IMR-90 (cell line): ENCODE data around the gene PDF. TPM values are rescaled to one million over a fixed set of nuclear protein-coding genes. Genes with fewer than 3 reads are reported as not detected.

ENCODE experiments used
- ATAC-seq: fragments of 200-7000 bp; cut with Tn5 transposase; 2 replicates; pipeline ENCODE4 v1.9.1; 2020; ENCODE audit warnings: low read depth, mild to moderate bottlenecking, moderate library complexity
- BruUV-seq: library from RNA; stranded (reverse); fragments of 400-500 nt; replicated peaks from 2 replicates; lab custom pipeline; 2021; lab: Mats Ljungman, UMichigan
- CTCF ChIA-PET: fragments of 300-600 bp; formaldehyde crosslinking; extraction: SDS; loops from one replicate; lab custom pipeline; 2021; ENCODE audit warnings: antibody characterized with exemption; lab: Yijun Ruan, JAX
- POLR2A ChIA-PET: fragments of 300-600 bp; sonication (Branson Sonifier 250); formaldehyde crosslinking; loops from one replicate; lab custom pipeline; 2022; ENCODE audit warnings: antibody characterized with exemption; ENCODE audit not compliant: unreplicated experiment; lab: Charles Lee
- DNase-seq: peaks from one replicate; pipeline ENCODE4 v3.0.0; 2013
- H2AFZ ChIP-seq: replicated peaks from 2 replicates; pipeline ENCODE3; 2013; ENCODE audit warnings: low read length, mild to moderate bottlenecking; ENCODE audit not compliant: poor library complexity
- H2AK5ac ChIP-seq: 2 replicates; pipeline ENCODE4 v1.6.1; 2013; ENCODE audit warnings: low read depth, low read length, inconsistent platforms
- H2AK9ac ChIP-seq: replicated peaks from 2 replicates; pipeline ENCODE3; 2013; ENCODE audit warnings: mild to moderate bottlenecking, low read depth, low read length, moderate library complexity; ENCODE audit not compliant: poor library complexity
- H2BK120ac ChIP-seq: 2 replicates; pipeline ENCODE4 v1.6.1; 2013; ENCODE audit warnings: low read depth, low read length, inconsistent platforms
- H2BK15ac ChIP-seq: 3 replicates; pipeline ENCODE4 v1.6.1; 2013; ENCODE audit warnings: low read depth, low read length, inconsistent platforms
- H2BK20ac ChIP-seq: 2 replicates; pipeline ENCODE4 v1.6.1; 2013; ENCODE audit warnings: low read depth, mild to moderate bottlenecking, inconsistent platforms, low read length, moderate library complexity
- H2BK5ac ChIP-seq: 2 replicates; pipeline ENCODE4 v1.6.1; 2013; ENCODE audit warnings: mild to moderate bottlenecking, low read depth, low read length, inconsistent platforms; ENCODE audit not compliant: poor library complexity, severe bottlenecking
- H3K14ac ChIP-seq: replicated peaks from 2 replicates; pipeline ENCODE4 v1.6.1; 2013; ENCODE audit warnings: low read depth, low read length, inconsistent platforms
- H3K18ac ChIP-seq: 2 replicates; pipeline ENCODE4 v1.6.1; 2013; ENCODE audit warnings: low read depth, low read length, control low read depth
- H3K23ac ChIP-seq: 2 replicates; pipeline ENCODE4 v1.6.1; 2013; ENCODE audit warnings: low read depth, low read length, inconsistent platforms
- H3K27ac ChIP-seq: 2 replicates; pipeline ENCODE4 v1.5.1; 2013; ENCODE audit warnings: mild to moderate bottlenecking, control low read depth, low read length; ENCODE audit not compliant: insufficient read depth
- H3K27me3 ChIP-seq: 2 replicates; pipeline ENCODE4 v1.6.1; 2013; ENCODE audit warnings: low read length; ENCODE audit not compliant: control insufficient read depth, insufficient read depth
- H3K36me3 ChIP-seq: 2 replicates; pipeline ENCODE4 v1.6.1; 2013; ENCODE audit warnings: low read length, mixed read lengths; ENCODE audit not compliant: control insufficient read depth, insufficient read depth
- H3K4ac ChIP-seq: 2 replicates; pipeline ENCODE4 v1.6.1; 2013; ENCODE audit warnings: low read depth, low read length, inconsistent platforms
- H3K4me1 ChIP-seq: 2 replicates; pipeline ENCODE4 v1.6.1; 2013; ENCODE audit warnings: low read length, mixed read lengths; ENCODE audit not compliant: control insufficient read depth, insufficient read depth
- H3K4me2 ChIP-seq: 2 replicates; pipeline ENCODE4 v1.6.1; 2013; ENCODE audit warnings: low read depth, mild to moderate bottlenecking, control low read depth, low read length, moderate library complexity
- H3K4me3 ChIP-seq: 2 replicates; pipeline ENCODE4 v1.5.1; 2013; ENCODE audit warnings: low read depth, mild to moderate bottlenecking, control low read depth, low read length, moderate library complexity; ENCODE audit not compliant: insufficient read depth
- H3K56ac ChIP-seq: 2 replicates; pipeline ENCODE4 v1.6.1; 2013; ENCODE audit warnings: low read length, inconsistent platforms; ENCODE audit not compliant: insufficient read depth; ENCODE audit errors: extremely low read depth
- H3K79me1 ChIP-seq, 2 experiments: 2 replicates each; pipeline ENCODE4 v1.6.1; 2013; ENCODE audit warnings: low read length in 2 of 2, inconsistent platforms in 1 of 2, low read depth in 1 of 2
- H3K9ac ChIP-seq: 2 replicates; pipeline ENCODE4 v1.6.1; 2013; ENCODE audit warnings: low read depth, low read length, control low read depth
- H3K9me1 ChIP-seq: 2 replicates; pipeline ENCODE4 v1.6.1; 2013; ENCODE audit warnings: low read length, inconsistent platforms; ENCODE audit not compliant: insufficient read depth
- H3K9me3 ChIP-seq: 2 replicates; pipeline ENCODE4 v1.6.1; 2013; ENCODE audit warnings: low read length; ENCODE audit not compliant: control insufficient read depth, insufficient read depth
- H4K20me1 ChIP-seq: 2 replicates; pipeline ENCODE4 v1.6.1; 2013; ENCODE audit warnings: low read length, inconsistent platforms; ENCODE audit not compliant: insufficient read depth
- H4K5ac ChIP-seq: 2 replicates; pipeline ENCODE4 v1.6.1; 2013; ENCODE audit warnings: mild to moderate bottlenecking, low read depth, low read length, control low read depth
- H4K8ac ChIP-seq, 2 experiments: 2 replicates each; pipeline ENCODE4 v1.6.1; 2013; ENCODE audit warnings: low read depth in 2 of 2, low read length in 2 of 2, control low read depth in 1 of 2, inconsistent platforms in 1 of 2
- H4K91ac ChIP-seq: 2 replicates; pipeline ENCODE4 v1.6.1; 2013; ENCODE audit warnings: low read depth, low read length, inconsistent platforms; ENCODE audit not compliant: insufficient read depth
- BHLHE40 ChIP-seq: fragments of 150-350 bp; IDR thresholded peaks from 2 replicates; pipeline ENCODE4 v1.6.1; 2016; ENCODE audit warnings: mild to moderate bottlenecking, low read depth, low read length
- CEBPB ChIP-seq: IDR thresholded peaks from 2 replicates; pipeline ENCODE4 v1.6.1; 2012; ENCODE audit warnings: low read depth, low read length, improper control_type of control experiment
- CHD1 ChIP-seq: IDR thresholded peaks from 2 replicates; pipeline ENCODE4 v1.6.1; 2012; ENCODE audit warnings: low read depth, low read length, improper control_type of control experiment
- FOS ChIP-seq: fragments of 150-350 bp; IDR thresholded peaks from 2 replicates; pipeline ENCODE4 v1.6.1; 2016; ENCODE audit warnings: low read depth, low read length
- MAFK ChIP-seq: IDR thresholded peaks from 2 replicates; pipeline ENCODE4 v1.6.1; 2012; ENCODE audit warnings: low read depth, low read length, improper control_type of control experiment
- MAZ ChIP-seq: IDR thresholded peaks from 2 replicates; pipeline ENCODE4 v1.6.1; 2012; ENCODE audit warnings: low read depth, mild to moderate bottlenecking, low read length, improper control_type of control experiment, moderate library complexity, borderline replicate concordance
- MXI1 ChIP-seq: IDR thresholded peaks from 2 replicates; pipeline ENCODE4 v1.6.1; 2012; ENCODE audit warnings: low read depth, mild to moderate bottlenecking, low read length, moderate library complexity, borderline replicate concordance
- NFE2L2 ChIP-seq: fragments of 150-350 bp; IDR thresholded peaks from 2 replicates; pipeline ENCODE4 v1.6.1; 2016; ENCODE audit warnings: low read depth, mild to moderate bottlenecking, low read length
- POLR2A ChIP-seq: IDR thresholded peaks from 2 replicates; pipeline ENCODE4 v1.6.1; 2012; ENCODE audit warnings: mild to moderate bottlenecking, low read depth, low read length
- RAD21 ChIP-seq: IDR thresholded peaks from 2 replicates; pipeline ENCODE4 v1.6.1; 2012; ENCODE audit warnings: low read length, improper control_type of control experiment
- RCOR1 ChIP-seq: IDR thresholded peaks from 2 replicates; pipeline ENCODE4 v1.6.1; 2012; ENCODE audit warnings: mild to moderate bottlenecking, low read length, improper control_type of control experiment; ENCODE audit not compliant: insufficient replicate concordance
- SMC3 ChIP-seq: fragments of 150-350 bp; IDR thresholded peaks from 2 replicates; pipeline ENCODE4 v1.6.1; 2016; ENCODE audit warnings: low read depth, mild to moderate bottlenecking, antibody characterized with exemption, low read length, moderate library complexity
- WGBS, 2 experiments: methylation state at CpG; one replicate each; pipeline versions ENCODE4 v1.1.5 to v1.1.7; 2013; ENCODE audit warnings: missing lambda C conversion rate in 2 of 2; ENCODE audit not compliant: insufficient read length in 1 of 2; ENCODE audit errors: extremely low coverage in 2 of 2; 5-methylcytosine and 5-hydroxymethylcytosine counted together
- dilution Hi-C: fragments of 300-500 bp; cut with HindIII; formaldehyde crosslinking; loops from one replicate; pipeline ENCODE4 v1.14.3; 2018; ENCODE audit warnings: low sequenced_read_pairs; ENCODE audit not compliant: unreplicated experiment
- in situ Hi-C: fragments of 300-500 bp; cut with MboI; formaldehyde crosslinking; loops from 3 replicates; pipeline ENCODE4 v1.14.3; 2019; ENCODE audit warnings: low sequenced_read_pairs, inconsistent platforms, mixed read lengths
- intact Hi-C: fragments of 100-400 bp; cut with micrococcal nuclease; formaldehyde crosslinking; loops from 2 replicates; pipeline ENCODE4 v1.10.0; 2022
- polyA plus RNA-seq, 3 experiments: library from polyadenylated mRNA; depleted of rRNA; stranded (reverse); fragments of >200 nt; gene quantifications; 2 replicates each; pipeline ENCODE4 v1.2.3, GENCODE V29; 2012; ENCODE audit warnings: low replicate concordance in 1 of 3
- total RNA-seq: library from RNA; depleted of rRNA; stranded (reverse); fragments of >200 nt; gene quantifications from 2 replicates; pipeline ENCODE4 v1.2.3, GENCODE V29; 2012
- TF ChIP-seq, protein P1 (sequence below): fragments of 150-350 bp; IDR thresholded peaks from 2 replicates; pipeline ENCODE4 v1.6.1; 2017; ENCODE audit warnings: mild to moderate bottlenecking, antibody characterized with exemption, low read length, low read depth
- TF ChIP-seq, protein P2 (sequence below): conservative IDR thresholded peaks from 2 replicates; pipeline ENCODE4 v1.5.1; 2012; ENCODE audit warnings: mild to moderate bottlenecking, low read depth, low read length, improper control_type of control experiment
- TF ChIP-seq, protein P3 (sequence below): fragments of 150-350 bp; IDR thresholded peaks from 2 replicates; pipeline ENCODE4 v1.6.1; 2016; ENCODE audit warnings: low read depth, mild to moderate bottlenecking, low read length, moderate library complexity, borderline replicate concordance

Gene PDF
- total and polyA plus RNA-seq, 2 of the 4 experiments (the other 2 are of a cell fraction) = 4.5 to 6.4 TPM

DNA sequence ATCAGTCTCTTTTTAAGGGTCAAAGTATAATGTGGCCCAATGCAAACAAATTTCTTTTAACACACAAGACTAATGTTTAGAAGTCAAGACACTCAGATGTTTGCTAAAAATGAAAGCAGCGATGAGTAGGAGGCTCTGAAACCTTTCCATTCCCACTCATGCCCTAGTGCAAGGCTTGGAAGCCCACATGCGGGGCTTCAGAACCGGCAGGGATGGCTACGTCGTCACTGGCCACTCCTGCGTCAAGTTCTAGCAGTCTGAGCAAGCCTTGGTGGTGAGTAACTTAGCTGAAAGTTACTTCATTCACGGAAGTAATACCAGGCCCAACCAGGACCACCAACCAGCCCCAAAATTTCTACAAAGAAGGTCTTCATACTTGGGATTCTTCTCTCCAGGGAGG, 36.0 kb upstream of the PDF start:
- no TSS peak for BruUV-seq
- Histone ChIP-seq H3K79me1 (peaks cover 35 to 49% of the 10 kb centered on the region in 2 experiments), H2AK5ac (no peak overlapping the region), H2BK120ac (no peak overlapping the region), H4K5ac (peak overlapping the region; percentile 60; the same call in 1 of the 2 replicates), H4K20me1 (no peaks in the 10 kb centered on the region), H2AFZ (no peak overlapping the region), H2BK20ac (no peak overlapping the region), H3K4me2 (no peak overlapping the region), H4K91ac (no peak overlapping the region; the same call in 1 of the 2 replicates), H3K14ac (no peak overlapping the region), H2AK9ac (no peak overlapping the region), H3K4me3 (no peak overlapping the region), H3K4me1 (no peaks in the 10 kb centered on the region; the same call in 1 of the 2 replicates), H3K23ac (no peak overlapping the region), H3K9me3 (no peaks in the 10 kb centered on the region), H4K8ac (no peak overlapping the region), H3K9me1 (peaks cover 11% of the 10 kb centered on the region; the same call in 1 of the 2 replicates), H3K4ac (no peak overlapping the region), H2BK15ac (no peak overlapping the region), H2BK5ac (peak overlapping the region; percentile 81), H3K18ac (no peak overlapping the region; the same call in 1 of the 2 replicates), H3K36me3 (peaks cover 44% of the 10 kb centered on the region), H3K27me3 (no peaks in the 10 kb centered on the region), H3K9ac (no peak overlapping the region; the same call in 1 of the 2 replicates), H3K27ac (no peak overlapping the region), H3K56ac (no peak overlapping the region)
- WGBS, 2 experiments = no CpG with 5 or more reads among the region's 7 CpGs
- ATAC-seq (no peak), DNase-seq (no peak)
- dilution Hi-C loops (no loop called here), in situ Hi-C loops (no loop called here), intact Hi-C loops (no loop called here)
- CTCF ChIA-PET = no interaction called here
- TF ChIP-seq CHD1 (no peak), MXI1 (no peak), POLR2A (no peak), SMC3 (no peak), FOS (no peak), CEBPB (no peak), RCOR1 (no peak), NFE2L2 (no peak), MAFK (no peak), MAZ (no peak), RAD21 (no peak), BHLHE40 (no peak)
- TF ChIP-seq, protein P1, sequence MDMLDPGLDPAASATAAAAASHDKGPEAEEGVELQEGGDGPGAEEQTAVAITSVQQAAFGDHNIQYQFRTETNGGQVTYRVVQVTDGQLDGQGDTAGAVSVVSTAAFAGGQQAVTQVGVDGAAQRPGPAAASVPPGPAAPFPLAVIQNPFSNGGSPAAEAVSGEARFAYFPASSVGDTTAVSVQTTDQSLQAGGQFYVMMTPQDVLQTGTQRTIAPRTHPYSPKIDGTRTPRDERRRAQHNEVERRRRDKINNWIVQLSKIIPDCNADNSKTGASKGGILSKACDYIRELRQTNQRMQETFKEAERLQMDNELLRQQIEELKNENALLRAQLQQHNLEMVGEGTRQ = no peak
- TF ChIP-seq, protein P2, sequence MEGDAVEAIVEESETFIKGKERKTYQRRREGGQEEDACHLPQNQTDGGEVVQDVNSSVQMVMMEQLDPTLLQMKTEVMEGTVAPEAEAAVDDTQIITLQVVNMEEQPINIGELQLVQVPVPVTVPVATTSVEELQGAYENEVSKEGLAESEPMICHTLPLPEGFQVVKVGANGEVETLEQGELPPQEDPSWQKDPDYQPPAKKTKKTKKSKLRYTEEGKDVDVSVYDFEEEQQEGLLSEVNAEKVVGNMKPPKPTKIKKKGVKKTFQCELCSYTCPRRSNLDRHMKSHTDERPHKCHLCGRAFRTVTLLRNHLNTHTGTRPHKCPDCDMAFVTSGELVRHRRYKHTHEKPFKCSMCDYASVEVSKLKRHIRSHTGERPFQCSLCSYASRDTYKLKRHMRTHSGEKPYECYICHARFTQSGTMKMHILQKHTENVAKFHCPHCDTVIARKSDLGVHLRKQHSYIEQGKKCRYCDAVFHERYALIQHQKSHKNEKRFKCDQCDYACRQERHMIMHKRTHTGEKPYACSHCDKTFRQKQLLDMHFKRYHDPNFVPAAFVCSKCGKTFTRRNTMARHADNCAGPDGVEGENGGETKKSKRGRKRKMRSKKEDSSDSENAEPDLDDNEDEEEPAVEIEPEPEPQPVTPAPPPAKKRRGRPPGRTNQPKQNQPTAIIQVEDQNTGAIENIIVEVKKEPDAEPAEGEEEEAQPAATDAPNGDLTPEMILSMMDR = no peak
- TF ChIP-seq, protein P3, sequence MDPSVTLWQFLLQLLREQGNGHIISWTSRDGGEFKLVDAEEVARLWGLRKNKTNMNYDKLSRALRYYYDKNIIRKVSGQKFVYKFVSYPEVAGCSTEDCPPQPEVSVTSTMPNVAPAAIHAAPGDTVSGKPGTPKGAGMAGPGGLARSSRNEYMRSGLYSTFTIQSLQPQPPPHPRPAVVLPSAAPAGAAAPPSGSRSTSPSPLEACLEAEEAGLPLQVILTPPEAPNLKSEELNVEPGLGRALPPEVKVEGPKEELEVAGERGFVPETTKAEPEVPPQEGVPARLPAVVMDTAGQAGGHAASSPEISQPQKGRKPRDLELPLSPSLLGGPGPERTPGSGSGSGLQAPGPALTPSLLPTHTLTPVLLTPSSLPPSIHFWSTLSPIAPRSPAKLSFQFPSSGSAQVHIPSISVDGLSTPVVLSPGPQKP = no peak
- POLR2A ChIA-PET = no interaction called here
